ENCODE measurements around the gene TMC3. TPM values are rescaled to one million over a fixed set of nuclear protein-coding genes. Genes with fewer than 3 reads are reported as not detected.

Gene TMC3
- total RNA-seq, 1 donor from 2014 or later = 0.07 TPM

DNA sequence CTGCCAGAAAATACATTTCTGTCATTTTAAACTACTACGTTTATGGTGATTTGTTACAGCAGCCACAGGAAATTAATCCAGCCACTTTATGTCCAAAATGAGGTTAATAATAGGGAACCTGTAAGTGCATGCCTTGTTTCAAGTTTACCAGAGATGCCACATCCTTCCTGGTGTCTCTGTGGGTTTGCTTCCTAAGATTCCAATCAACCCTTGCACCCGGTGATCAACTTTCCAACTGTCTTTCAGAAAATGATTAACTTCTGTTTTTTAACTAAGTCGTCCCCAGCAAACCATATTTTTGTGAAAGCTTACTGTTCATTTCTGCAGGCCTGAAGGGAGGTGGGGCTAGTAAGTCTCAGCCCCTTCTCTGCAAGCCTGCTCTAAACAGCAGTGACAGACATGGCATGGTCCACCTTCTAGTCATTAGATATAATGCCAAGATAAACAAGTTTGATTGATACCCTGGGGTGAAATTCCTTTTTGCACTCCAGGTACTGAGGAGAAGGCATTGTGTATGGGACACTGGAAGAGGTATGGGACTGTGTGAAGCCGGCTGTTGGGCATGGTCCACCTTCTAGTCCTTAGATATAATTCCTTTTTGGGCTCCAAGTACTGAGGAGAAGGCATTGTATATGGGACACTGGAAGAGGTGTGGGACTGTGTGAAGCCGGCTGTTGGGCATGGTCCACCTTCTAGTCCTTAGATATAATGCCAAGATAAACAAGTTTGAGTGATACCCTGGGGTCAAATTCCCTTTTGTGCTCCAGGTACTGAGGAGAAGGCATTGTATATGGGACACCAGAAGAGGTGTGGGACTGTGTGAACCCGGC, 11.1 kb upstream of the TMC3 start:
- no peak overlapping the region for H3K27ac Mint-ChIP-seq
- TF ChIP-seq, protein P1, sequence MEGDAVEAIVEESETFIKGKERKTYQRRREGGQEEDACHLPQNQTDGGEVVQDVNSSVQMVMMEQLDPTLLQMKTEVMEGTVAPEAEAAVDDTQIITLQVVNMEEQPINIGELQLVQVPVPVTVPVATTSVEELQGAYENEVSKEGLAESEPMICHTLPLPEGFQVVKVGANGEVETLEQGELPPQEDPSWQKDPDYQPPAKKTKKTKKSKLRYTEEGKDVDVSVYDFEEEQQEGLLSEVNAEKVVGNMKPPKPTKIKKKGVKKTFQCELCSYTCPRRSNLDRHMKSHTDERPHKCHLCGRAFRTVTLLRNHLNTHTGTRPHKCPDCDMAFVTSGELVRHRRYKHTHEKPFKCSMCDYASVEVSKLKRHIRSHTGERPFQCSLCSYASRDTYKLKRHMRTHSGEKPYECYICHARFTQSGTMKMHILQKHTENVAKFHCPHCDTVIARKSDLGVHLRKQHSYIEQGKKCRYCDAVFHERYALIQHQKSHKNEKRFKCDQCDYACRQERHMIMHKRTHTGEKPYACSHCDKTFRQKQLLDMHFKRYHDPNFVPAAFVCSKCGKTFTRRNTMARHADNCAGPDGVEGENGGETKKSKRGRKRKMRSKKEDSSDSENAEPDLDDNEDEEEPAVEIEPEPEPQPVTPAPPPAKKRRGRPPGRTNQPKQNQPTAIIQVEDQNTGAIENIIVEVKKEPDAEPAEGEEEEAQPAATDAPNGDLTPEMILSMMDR (conservative IDR thresholded peaks at IDR 0.05) = no peak
- no peaks in the 10 kb centered on the region for H3K36me3 Mint-ChIP-seq
- no peak overlapping the region for H3K4me3 Mint-ChIP-seq
- peaks cover 7% of the 10 kb centered on the region for H3K9me3 Mint-ChIP-seq
- peaks cover 4% of the 10 kb centered on the region for H3K27me3 Mint-ChIP-seq
- no peak for DNase-seq (ENCODE audit: extremely low spot score, unreplicated experiment)
- H3K4me1 Mint-ChIP-seq (ENCODE audit: unreplicated experiment) = peaks cover 4% of the 10 kb centered on the region

DNA sequence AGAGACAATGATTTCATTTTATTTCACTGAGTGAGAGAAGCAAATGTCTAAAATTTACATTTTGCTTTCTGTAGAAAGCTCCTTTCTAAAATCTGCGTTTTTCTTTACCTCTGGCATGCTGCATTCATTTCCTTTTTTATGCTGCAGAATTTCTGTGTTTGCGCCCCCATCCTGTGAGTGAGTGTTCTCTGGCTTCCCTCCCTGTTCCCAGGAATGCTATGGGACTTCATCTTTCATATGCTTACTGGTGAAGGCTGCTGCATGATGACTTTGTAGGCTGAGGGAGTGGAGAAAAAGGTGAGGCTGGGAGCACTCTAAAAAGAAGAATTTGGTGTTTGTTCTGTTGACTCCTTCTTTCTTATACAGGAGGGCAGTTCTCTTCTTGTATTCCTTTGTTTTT, 7.7 kb upstream of the TMC3 start:
- no peaks in the 10 kb centered on the region for H3K36me3 Mint-ChIP-seq
- peaks cover 4% of the 10 kb centered on the region for H3K27me3 Mint-ChIP-seq
- H3K4me1 Mint-ChIP-seq (ENCODE audit: unreplicated experiment) = no peaks in the 10 kb centered on the region

DNA sequence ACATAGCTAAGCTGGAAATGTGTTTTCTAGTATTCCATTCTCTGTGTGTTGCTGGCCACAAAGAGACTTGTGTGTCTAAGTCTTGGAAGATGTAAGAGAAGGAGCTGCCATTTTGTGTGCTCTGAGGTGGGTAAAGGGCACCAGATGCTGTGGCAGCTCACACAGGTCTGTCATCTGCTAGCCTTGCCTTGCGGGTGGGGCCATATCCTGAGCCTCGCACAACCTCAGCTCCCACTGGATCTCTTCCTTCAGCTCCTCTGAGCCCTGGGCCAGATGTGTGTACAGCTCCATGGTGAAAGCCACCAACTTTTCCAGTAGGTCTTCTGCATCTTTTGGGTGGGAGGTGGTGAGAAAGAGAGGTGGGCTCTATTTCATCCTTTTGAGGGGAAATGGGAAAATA, 6.7 kb upstream of the TMC3 start:
- Mint-ChIP-seq H3K4me3 (no peak overlapping the region), H3K4me1 (ENCODE audit: unreplicated experiment) (peaks cover 5% of the 10 kb centered on the region), H3K36me3 (no peaks in the 10 kb centered on the region), H3K9me3 (peaks cover 7% of the 10 kb centered on the region), H3K27ac (no peak overlapping the region), H3K27me3 (peaks cover 4% of the 10 kb centered on the region)
- DNase-seq (ENCODE audit: extremely low spot score, unreplicated experiment) = no peak
- TF ChIP-seq, protein P1 (conservative IDR thresholded peaks at IDR 0.05) = no peak

More for the DNA sequence above, 7.7 kb upstream of the TMC3 start:
- TF ChIP-seq, protein P1 (conservative IDR thresholded peaks at IDR 0.05) = no peak
- Mint-ChIP-seq H3K4me3 (no peak overlapping the region), H3K9me3 (peaks cover 7% of the 10 kb centered on the region), H3K27ac (no peak overlapping the region)
- DNase-seq (ENCODE audit: extremely low spot score, unreplicated experiment) = no peak

DNA sequence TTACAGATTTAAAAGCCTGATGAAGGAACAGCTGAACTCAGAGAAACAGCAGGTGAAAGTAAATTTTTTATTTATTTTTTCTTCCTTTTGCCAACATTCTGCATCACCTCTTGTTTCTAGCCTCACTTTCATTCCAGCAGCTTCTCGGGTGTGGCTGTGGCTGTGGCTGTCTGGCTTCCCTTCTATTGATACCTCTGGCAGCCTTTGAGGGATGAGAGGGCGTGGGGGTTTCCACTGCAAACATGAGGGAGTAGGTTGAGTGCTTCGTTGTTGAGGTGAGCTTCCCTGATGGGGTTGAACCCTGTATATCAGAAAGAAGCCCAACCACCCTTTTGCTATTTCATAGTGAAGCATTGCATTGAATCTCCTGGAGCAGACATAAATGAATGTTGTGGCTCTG, 6.2 kb upstream of the TMC3 start:
- H3K36me3 Mint-ChIP-seq = no peaks in the 10 kb centered on the region
- H3K4me1 Mint-ChIP-seq (ENCODE audit: unreplicated experiment) = peaks cover 5% of the 10 kb centered on the region
- H3K27ac Mint-ChIP-seq = no peak overlapping the region
- DNase-seq (ENCODE audit: extremely low spot score, unreplicated experiment) = no peak
- TF ChIP-seq, protein P1 (conservative IDR thresholded peaks at IDR 0.05) = no peak
- peaks cover 7% of the 10 kb centered on the region for H3K9me3 Mint-ChIP-seq
- H3K27me3 Mint-ChIP-seq = peaks cover 4% of the 10 kb centered on the region
- H3K4me3 Mint-ChIP-seq = no peak overlapping the region

DNA sequence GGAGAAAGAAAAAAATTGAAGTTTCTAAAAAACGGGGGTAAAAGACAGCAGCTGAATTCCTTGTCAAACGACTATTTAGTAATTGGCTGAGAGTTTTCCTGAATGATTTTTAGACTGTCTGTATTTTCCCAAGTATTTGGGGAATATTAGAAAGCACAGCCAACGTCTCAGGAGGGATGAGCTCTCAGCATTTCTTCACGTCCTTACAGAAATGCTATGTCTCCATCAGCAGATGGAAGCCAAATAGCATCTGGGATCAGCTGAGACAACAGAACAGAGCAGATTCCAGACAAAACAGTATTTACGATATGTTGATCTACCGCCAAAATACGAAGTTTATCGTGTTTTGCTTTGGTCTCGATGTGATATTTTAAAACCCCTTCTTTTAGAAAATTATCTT, 5.3 kb upstream of the TMC3 start:
- Mint-ChIP-seq H3K9me3 (peaks cover 3% of the 10 kb centered on the region), H3K36me3 (no peaks in the 10 kb centered on the region), H3K4me1 (ENCODE audit: unreplicated experiment) (peaks cover 5% of the 10 kb centered on the region), H3K4me3 (no peak overlapping the region), H3K27me3 (peaks cover 4% of the 10 kb centered on the region), H3K27ac (no peak overlapping the region)
- DNase-seq (ENCODE audit: extremely low spot score, unreplicated experiment) = no peak
- TF ChIP-seq, protein P1 (conservative IDR thresholded peaks at IDR 0.05) = no peak
